ENCODE data around the gene STXBP6. TPM values are rescaled to one million over a fixed set of nuclear protein-coding genes. Genes with fewer than 3 reads are reported as not detected.

The STXBP6 gene
- total RNA-seq, 1 experiment from 2014 or later, result 0.27 TPM

GRCh38 chr14:24909523-24910302 is 140.2 kb downstream of the STXBP6 start:
- DNase-seq (ENCODE audit: low read depth, low spot score) (no peak), ATAC-seq (no peak)
- Histone ChIP-seq H2AFZ (ENCODE audit: low read depth, low read length, poor library complexity, severe bottlenecking) (no peak overlapping the region), H3K9me2 (ENCODE audit: insufficient read depth) (no peaks in the 10 kb centered on the region), H3K27me3 (ENCODE audit: insufficient read depth, low read length) (no peaks in the 10 kb centered on the region), H4K20me1 (ENCODE audit: insufficient read depth) (no peaks in the 10 kb centered on the region), H3K4me2 (ENCODE audit: low read length) (no peak overlapping the region), H3K9ac (ENCODE audit: low read length) (no peak overlapping the region), H3K4me1 (ENCODE audit: control insufficient read depth in 1 of 2, insufficient read depth in 2 of 2, low read length in 2 of 2) (no peaks in the 10 kb centered on the region), H3K9me3 (ENCODE audit: control insufficient read depth in 1 of 2, insufficient read depth in 1 of 2, low read depth in 1 of 2, low read length in 2 of 2) (peaks cover 6 to 9% of the 10 kb centered on the region in 2 experiments; a peak in 3 of 4 replicates), H3K4me3 (replicated peaks in 1 of 2; ENCODE audit: low read depth in 1 of 2, low read length in 2 of 2) (no peak overlapping the region), H3K27ac (ENCODE audit: low read depth, low read length) (no peak overlapping the region), H3K79me2 (ENCODE audit: insufficient read depth, low read length) (no peaks in the 10 kb centered on the region), H3K36me3 (ENCODE audit: control insufficient read depth in 1 of 2, insufficient read depth in 2 of 2, low read length in 2 of 2) (no peaks in the 10 kb centered on the region)
- ChIA-PET CTCF (no interaction called here), POLR2A (no interaction called here), RAD21 (ENCODE audit: low non-redundant PET in 1 of 2, low total read pairs in 2 of 2, uncharacterized antibody in 2 of 2, unreplicated experiment in 2 of 2) (no interaction called here)
- no TSS peak for BruUV-seq (replicated peaks)
- intact Hi-C loops (cut with micrococcal nuclease), result no loop called here
- TF ChIP-seq FOSL1 (IDR thresholded peaks at IDR 0.05; ENCODE audit: low read depth) (no peak), ELF1 (IDR thresholded peaks at IDR 0.05; ENCODE audit: borderline replicate concordance, low read depth) (no peak)

DNA sequence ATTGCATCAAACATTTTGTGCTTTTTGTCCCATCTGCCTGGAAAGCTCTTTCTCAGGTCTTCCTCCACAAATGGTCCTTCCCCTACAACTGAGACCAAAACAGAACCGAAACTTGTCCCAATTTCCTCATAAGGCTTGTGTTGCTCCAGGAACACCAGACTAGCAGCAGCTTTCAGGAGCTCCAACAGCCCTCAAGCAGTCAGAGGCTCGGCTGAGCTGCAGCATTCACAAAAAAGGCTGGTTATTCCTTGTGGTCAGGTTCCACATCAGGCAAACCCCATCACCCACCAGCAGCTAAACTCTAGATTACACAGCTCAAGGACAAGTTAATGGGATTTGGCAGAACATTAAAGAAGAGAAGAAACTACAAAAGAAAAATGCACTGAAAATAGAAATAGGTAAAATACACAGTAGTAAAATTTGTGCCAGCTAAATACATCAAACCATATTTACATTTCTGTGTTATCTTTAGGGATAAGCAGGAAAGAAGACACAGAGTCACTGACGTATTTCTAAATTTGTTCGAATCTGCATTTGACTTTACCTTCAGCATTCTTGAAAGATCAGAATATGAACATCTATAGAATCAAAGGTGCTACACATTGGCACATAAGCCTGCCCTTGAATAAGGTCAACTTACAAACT is 141.2 kb downstream of the STXBP6 start:
- no peak overlapping the region for H3K9ac ChIP-seq (ENCODE audit: low read length)
- no peaks in the 10 kb centered on the region for H4K20me1 ChIP-seq (ENCODE audit: insufficient read depth)
- H3K4me1 ChIP-seq (ENCODE audit: control insufficient read depth in 1 of 2, insufficient read depth in 2 of 2, low read length in 2 of 2), result no peaks in the 10 kb centered on the region
- ATAC-seq (no peak), DNase-seq (ENCODE audit: low read depth, low spot score) (no peak)
- RAD21 ChIA-PET (ENCODE audit: low non-redundant PET in 1 of 2, low total read pairs in 2 of 2, uncharacterized antibody in 2 of 2, unreplicated experiment in 2 of 2), result no interaction called here
- no peak overlapping the region for H3K4me3 ChIP-seq (replicated peaks in 1 of 2; ENCODE audit: low read depth in 1 of 2, low read length in 2 of 2)
- H3K79me2 ChIP-seq (ENCODE audit: insufficient read depth, low read length), result no peaks in the 10 kb centered on the region
- H3K9me2 ChIP-seq (ENCODE audit: insufficient read depth), result no peaks in the 10 kb centered on the region
- no TSS peak for BruUV-seq (replicated peaks)
- no peak overlapping the region for H2AFZ ChIP-seq (ENCODE audit: low read depth, low read length, poor library complexity, severe bottlenecking)
- no peak overlapping the region for H3K27ac ChIP-seq (ENCODE audit: low read depth, low read length)
- no peaks in the 10 kb centered on the region for H3K27me3 ChIP-seq (ENCODE audit: insufficient read depth, low read length)
- intact Hi-C loops (cut with micrococcal nuclease), result no loop called here
- TF ChIP-seq, protein P1, sequence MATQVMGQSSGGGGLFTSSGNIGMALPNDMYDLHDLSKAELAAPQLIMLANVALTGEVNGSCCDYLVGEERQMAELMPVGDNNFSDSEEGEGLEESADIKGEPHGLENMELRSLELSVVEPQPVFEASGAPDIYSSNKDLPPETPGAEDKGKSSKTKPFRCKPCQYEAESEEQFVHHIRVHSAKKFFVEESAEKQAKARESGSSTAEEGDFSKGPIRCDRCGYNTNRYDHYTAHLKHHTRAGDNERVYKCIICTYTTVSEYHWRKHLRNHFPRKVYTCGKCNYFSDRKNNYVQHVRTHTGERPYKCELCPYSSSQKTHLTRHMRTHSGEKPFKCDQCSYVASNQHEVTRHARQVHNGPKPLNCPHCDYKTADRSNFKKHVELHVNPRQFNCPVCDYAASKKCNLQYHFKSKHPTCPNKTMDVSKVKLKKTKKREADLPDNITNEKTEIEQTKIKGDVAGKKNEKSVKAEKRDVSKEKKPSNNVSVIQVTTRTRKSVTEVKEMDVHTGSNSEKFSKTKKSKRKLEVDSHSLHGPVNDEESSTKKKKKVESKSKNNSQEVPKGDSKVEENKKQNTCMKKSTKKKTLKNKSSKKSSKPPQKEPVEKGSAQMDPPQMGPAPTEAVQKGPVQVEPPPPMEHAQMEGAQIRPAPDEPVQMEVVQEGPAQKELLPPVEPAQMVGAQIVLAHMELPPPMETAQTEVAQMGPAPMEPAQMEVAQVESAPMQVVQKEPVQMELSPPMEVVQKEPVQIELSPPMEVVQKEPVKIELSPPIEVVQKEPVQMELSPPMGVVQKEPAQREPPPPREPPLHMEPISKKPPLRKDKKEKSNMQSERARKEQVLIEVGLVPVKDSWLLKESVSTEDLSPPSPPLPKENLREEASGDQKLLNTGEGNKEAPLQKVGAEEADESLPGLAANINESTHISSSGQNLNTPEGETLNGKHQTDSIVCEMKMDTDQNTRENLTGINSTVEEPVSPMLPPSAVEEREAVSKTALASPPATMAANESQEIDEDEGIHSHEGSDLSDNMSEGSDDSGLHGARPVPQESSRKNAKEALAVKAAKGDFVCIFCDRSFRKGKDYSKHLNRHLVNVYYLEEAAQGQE (IDR thresholded peaks at IDR 0.05; ENCODE audit: low read depth), result no peak
- TF ChIP-seq TCF7L2 (IDR thresholded peaks at IDR 0.05; ENCODE audit: borderline replicate concordance, extremely low read depth, insufficient read depth, insufficient read length) (no peak), EZH2 (IDR thresholded peaks at IDR 0.05) (no peak), FOSL1 (IDR thresholded peaks at IDR 0.05; ENCODE audit: low read depth) (no peak), ZFX (IDR thresholded peaks at IDR 0.05) (no peak), YY1 (IDR thresholded peaks at IDR 0.05; ENCODE audit: extremely low read depth, insufficient replicate concordance, low read depth, low read length) (no peak), EZH2phosphoT487 (IDR thresholded peaks at IDR 0.05; ENCODE audit: borderline replicate concordance) (no peak), SIN3A (IDR thresholded peaks at IDR 0.05; ENCODE audit: low read depth) (no peak), ATF3 (IDR thresholded peaks at IDR 0.05) (no peak), ELF1 (IDR thresholded peaks at IDR 0.05; ENCODE audit: borderline replicate concordance, low read depth) (no peak), RAD21 (IDR thresholded peaks at IDR 0.05; ENCODE audit: low read depth) (no peak), EGR1 (IDR thresholded peaks at IDR 0.05; ENCODE audit: low read depth) (no peak), CBX3 (IDR thresholded peaks at IDR 0.05; ENCODE audit: low read depth) (no peak), JUND (IDR thresholded peaks at IDR 0.05) (no peak), POLR2A (IDR thresholded peaks at IDR 0.05; ENCODE audit: borderline replicate concordance, extremely low read depth, insufficient read depth, insufficient read length) (no peak), CEBPB (IDR thresholded peaks at IDR 0.05; ENCODE audit: low read depth) (no peak)
- TF ChIP-seq, protein P2, sequence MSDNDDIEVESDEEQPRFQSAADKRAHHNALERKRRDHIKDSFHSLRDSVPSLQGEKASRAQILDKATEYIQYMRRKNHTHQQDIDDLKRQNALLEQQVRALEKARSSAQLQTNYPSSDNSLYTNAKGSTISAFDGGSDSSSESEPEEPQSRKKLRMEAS (IDR thresholded peaks at IDR 0.05), result no peak
- H3K36me3 ChIP-seq (ENCODE audit: control insufficient read depth in 1 of 2, insufficient read depth in 2 of 2, low read length in 2 of 2), result no peaks in the 10 kb centered on the region
- H3K4me2 ChIP-seq (ENCODE audit: low read length), result no peak overlapping the region
- POLR2A ChIA-PET, result no interaction called here
- CTCF ChIA-PET, result no interaction called here
- peaks cover 6 to 7% of the 10 kb centered on the region in 2 experiments; a peak in 3 of 4 replicates for H3K9me3 ChIP-seq (ENCODE audit: control insufficient read depth in 1 of 2, insufficient read depth in 1 of 2, low read depth in 1 of 2, low read length in 2 of 2)

All from HCT116 (cell line).